GM12891 (cell line): ENCODE measurements around the gene EBNA1BP2.
"Not testable (repeated sequence)": the region's sequence is repeated elsewhere in the genome, so short reads cannot be mapped to it uniquely, and the experiment has no call there.

Experiments used
- DNase-seq: peaks from one replicate; pipeline ENCODE4 v3.0.0; 2011; ENCODE audit warnings: low spot score; ENCODE audit not compliant: insufficient read length
- FAIRE-seq: peaks from 2 replicates; lab custom pipeline; 2011; peaks lifted over from hg19 to GRCh38; lab: Jason Lieb, UNC
- PAX5 ChIP-seq: IDR thresholded peaks from 2 replicates; pipeline ENCODE4 v1.6.1; 2011; ENCODE audit warnings: low read length, moderate library complexity, mild to moderate bottlenecking; ENCODE audit not compliant: insufficient read depth, severe bottlenecking
- POLR2A ChIP-seq: IDR thresholded peaks from 2 replicates; pipeline ENCODE4 v1.6.1; 2011; ENCODE audit warnings: low read depth, low read length, control low read depth
- POLR2AphosphoS5 ChIP-seq: IDR thresholded peaks from 2 replicates; pipeline ENCODE4 v1.6.1; 2011; ENCODE audit warnings: low read depth, low read length, control low read depth
- POU2F2 ChIP-seq: IDR thresholded peaks from 2 replicates; pipeline ENCODE4 v1.6.1; 2011; ENCODE audit warnings: low read depth, mild to moderate bottlenecking, control low read depth, low read length, moderate library complexity
- SPI1 ChIP-seq: IDR thresholded peaks from 2 replicates; pipeline ENCODE4 v1.6.1; 2011; ENCODE audit warnings: low read depth, low read length, control low read depth
- TAF1 ChIP-seq: IDR thresholded peaks from 2 replicates; pipeline ENCODE4 v1.6.1; 2011; ENCODE audit warnings: low read depth, low read length, control low read depth

The EBNA1BP2 gene

DNA sequence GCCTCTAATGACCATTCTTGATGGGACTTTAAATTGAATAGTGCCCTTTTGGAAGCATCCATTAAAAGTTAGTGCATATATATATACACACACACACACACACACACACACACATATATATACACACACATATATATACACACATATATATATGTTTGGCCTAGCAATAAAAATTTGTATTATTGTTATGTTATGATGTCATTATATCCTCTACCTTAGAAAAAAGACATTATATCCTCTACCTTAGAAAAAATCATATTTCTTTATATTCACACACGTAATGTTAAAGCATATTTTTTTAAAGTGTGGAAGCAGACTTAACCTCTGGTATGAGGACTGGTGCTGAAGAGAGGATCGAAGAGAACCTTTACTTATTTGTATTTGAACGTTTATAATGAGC lies 43.3 kb downstream of the EBNA1BP2 start:
- no peak for FAIRE-seq
- DNase-seq = no peak

DNA sequence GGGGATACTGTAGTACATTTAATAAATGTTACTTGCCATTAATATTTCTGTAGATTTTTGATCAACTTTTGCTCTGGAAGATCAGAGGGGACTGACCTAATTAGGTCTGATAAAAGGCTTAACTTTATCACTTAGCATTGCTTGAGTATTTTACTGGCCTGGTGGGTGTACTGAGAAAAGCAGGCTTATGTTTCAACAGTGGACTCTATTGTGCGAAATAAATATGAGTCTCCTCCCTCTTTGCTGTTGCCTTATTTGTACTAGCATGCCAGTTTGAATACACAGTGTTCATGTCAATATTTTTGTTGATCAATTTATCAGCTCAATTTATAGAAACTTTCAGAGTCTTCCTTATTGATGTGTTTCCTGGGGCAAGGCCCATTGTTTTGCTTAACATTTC lies 49.1 kb downstream of the EBNA1BP2 start:
- FAIRE-seq (no peak), DNase-seq (no peak)
- TF ChIP-seq TAF1 (no peak), POLR2A (no peak), POLR2AphosphoS5 (no peak), PAX5 (no peak), SPI1 (no peak), POU2F2 (no peak)

More for the DNA sequence above, 43.3 kb downstream of the EBNA1BP2 start:
- TF ChIP-seq SPI1 (no peak), POU2F2 (no peak)

DNA sequence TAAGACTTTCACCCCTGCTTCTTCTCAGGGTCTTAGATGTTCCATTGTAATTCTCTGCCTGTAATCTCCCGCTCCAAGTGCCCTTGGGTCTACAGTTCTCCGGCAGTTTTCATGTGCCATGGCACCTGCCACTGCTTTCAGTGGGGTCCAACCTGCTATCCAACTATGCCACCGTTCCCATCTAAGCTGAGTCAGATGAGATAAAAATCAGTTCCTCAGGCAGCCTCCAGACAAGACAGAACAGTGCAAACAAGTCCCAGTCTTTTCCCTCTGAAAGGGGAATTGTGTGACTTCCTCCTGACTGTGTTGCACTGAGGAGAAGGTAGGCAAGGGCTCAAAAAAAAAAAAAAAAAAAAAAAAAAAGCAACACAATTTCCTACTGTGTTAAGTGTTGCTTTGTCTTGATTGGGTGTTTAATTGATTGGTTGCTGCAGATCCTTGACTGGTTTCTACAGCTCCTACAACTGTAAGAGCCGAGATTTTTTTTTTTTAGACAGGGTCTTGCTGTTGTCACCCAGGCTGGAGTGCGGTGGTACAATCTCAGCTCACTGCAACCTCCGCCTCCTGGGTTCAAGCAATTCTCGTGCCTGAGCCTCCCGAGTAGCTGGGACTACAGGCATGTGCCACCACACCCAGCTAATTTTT lies 50.7 kb downstream of the EBNA1BP2 start:
- FAIRE-seq (no peak), DNase-seq (no peak)
- TF ChIP-seq POLR2AphosphoS5 = no peak
- TF ChIP-seq POLR2A = no peak
- TF ChIP-seq POU2F2 = no peak

DNA sequence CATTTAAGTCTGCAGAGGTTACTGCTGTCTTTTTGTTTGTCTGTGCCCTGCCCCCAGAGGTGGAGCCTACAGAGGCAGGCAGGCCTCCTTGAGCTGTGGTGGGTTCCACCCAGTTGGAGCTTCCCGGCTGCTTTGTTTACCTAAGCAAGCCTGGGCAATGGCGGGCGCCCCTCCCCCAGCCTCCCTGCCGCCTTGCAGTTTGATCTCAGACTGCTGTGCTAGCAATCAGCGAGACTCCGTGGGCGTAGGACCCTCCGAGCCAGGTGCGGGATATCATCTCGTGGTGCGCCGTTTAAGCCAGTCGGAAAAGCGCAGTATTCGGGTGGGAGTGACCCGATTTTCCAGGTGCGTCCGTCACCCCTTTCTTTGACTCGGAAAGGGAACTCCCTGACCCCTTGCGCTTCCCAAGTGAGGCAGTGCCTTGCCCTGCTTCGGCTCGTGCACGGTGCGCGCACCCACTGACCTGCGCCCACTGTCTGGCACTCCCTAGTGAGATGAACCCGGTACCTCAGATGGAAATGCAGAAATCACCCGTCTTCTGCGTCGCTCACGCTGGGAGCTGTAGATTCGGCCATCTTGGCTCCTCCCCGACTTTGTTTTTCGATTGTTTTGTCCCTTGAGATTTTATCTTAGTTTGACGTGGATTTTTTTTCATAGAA lies 52.0 kb downstream of the EBNA1BP2 start:
- DNase-seq, FAIRE-seq: not testable (repeated sequence)
